GM21825 (cell line): ENCODE data around the gene AOPEP.
"Not testable (repeated sequence)": the region's sequence is repeated elsewhere in the genome, so short reads cannot be mapped to it uniquely, and the experiment has no call there.

Experiments used
- ATAC-seq: cut with Tn5 transposase; IDR thresholded peaks from one replicate; pipeline ENCODE4 v1.9.1; 2021; ENCODE audit warnings: mild to moderate bottlenecking, moderate library complexity; ENCODE audit not compliant: unreplicated experiment

AOPEP gene

GRCh38 chr9:94927048-94927761 is 200.7 kb downstream of the AOPEP start:
- no peak for ATAC-seq

- ATAC-seq: no peak
Measured at GRCh38 chr9:94927762-94928670, 201.5 kb downstream of the AOPEP start.

GRCh38 chr9:94928691-94929368 is 202.3 kb downstream of the AOPEP start:
- no peak for ATAC-seq

- no peak for ATAC-seq
Measured at GRCh38 chr9:94929369-94929756, 202.9 kb downstream of the AOPEP start.

- no peak for ATAC-seq
Measured at GRCh38 chr9:94931036-94931633, 204.6 kb downstream of the AOPEP start.

- ATAC-seq: no peak
Measured at GRCh38 chr9:94931740-94932139, 205.2 kb downstream of the AOPEP start.

GRCh38 chr9:94932652-94933510 is 206.4 kb downstream of the AOPEP start:
- no peak for ATAC-seq

GRCh38 chr9:94933511-94933828 is 207.0 kb downstream of the AOPEP start:
- no peak for ATAC-seq

- ATAC-seq: no peak
Measured at GRCh38 chr9:94934816-94935328, 208.4 kb downstream of the AOPEP start.

GRCh38 chr9:94935396-94935795 is 208.9 kb downstream of the AOPEP start:
- no peak for ATAC-seq

GRCh38 chr9:94936419-94936818 is 209.9 kb downstream of the AOPEP start:
- no peak for ATAC-seq

GRCh38 chr9:94937214-94937903 is 210.9 kb downstream of the AOPEP start:
- ATAC-seq: no peak

GRCh38 chr9:94938384-94938783 is 211.9 kb downstream of the AOPEP start:
- no peak for ATAC-seq

GRCh38 chr9:94940296-94940695 is 213.8 kb downstream of the AOPEP start:
- not testable (repeated sequence) for ATAC-seq

GRCh38 chr9:94941211-94941875 is 214.8 kb downstream of the AOPEP start:
- no peak for ATAC-seq

- ATAC-seq: no peak
Measured at GRCh38 chr9:94944626-94945025, 218.1 kb downstream of the AOPEP start.

- ATAC-seq: no peak
Measured at GRCh38 chr9:94945197-94946144, 219.0 kb downstream of the AOPEP start.

GRCh38 chr9:94946256-94946655 is 219.8 kb downstream of the AOPEP start:
- ATAC-seq: no peak
